Esophagus squamous epithelium (tissue), 5 donors: Measurements from ENCODE around the gene RIOK1. TPM values are rescaled to one million over a fixed set of nuclear protein-coding genes. Genes with fewer than 3 reads are reported as not detected.

Experiments
- DNase-seq: peaks from one replicate; lab custom pipeline; 2025; lab: John Stamatoyannopoulos, UW
- H3K27ac ChIP-seq, 4 donors: fragments of 200-600 bp; sonication (generic); one replicate each; pipeline ENCODE4 v1.5.1; 2016 to 2019; ENCODE audit warnings: mild to moderate bottlenecking in 1 of 4
- H3K27me3 ChIP-seq, 4 donors: fragments of 200-600 bp; sonication (generic); 1 replicate in 3 of 4; 2 replicates in 1 of 4; pipeline versions ENCODE4 v1.5.1 to v1.6.0; 2017 to 2021; ENCODE audit warnings: antibody characterized with exemption in 1 of 4
- H3K36me3 ChIP-seq, 3 donors: fragments of 200-600 bp; sonication (generic); one replicate each; pipeline ENCODE4 v1.5.1; 2016 to 2019
- H3K4me1 ChIP-seq, 3 donors: fragments of 200-600 bp; sonication (generic); one replicate each; pipeline ENCODE4 v1.5.1; 2017 to 2019
- H3K4me3 ChIP-seq, 4 donors: fragments of 200-600 bp; sonication (generic); 1 replicate in 3 of 4; 2 replicates in 1 of 4; pipeline ENCODE4 v1.5.1; 2016 to 2019; ENCODE audit warnings: mild to moderate bottlenecking in 2 of 4, moderate library complexity in 1 of 4
- H3K9me3 ChIP-seq, 3 donors: fragments of 200-600 bp; sonication (generic); one replicate each; pipeline ENCODE4 v1.5.1; 2016 to 2019
- POLR2A ChIP-seq, 4 donors: fragments of 450-650 bp; IDR thresholded peaks; one replicate each; pipeline ENCODE4 v1.6.1; 2017; ENCODE audit warnings: antibody characterized with exemption in 4 of 4, mild to moderate bottlenecking in 4 of 4, moderate library complexity in 3 of 4
- WGBS, 2 donors: methylation state at CpG; one replicate each; pipeline ENCODE4 v1.1.5; 2018; 5-methylcytosine and 5-hydroxymethylcytosine counted together
- intact Hi-C: fragments of 100-400 bp; cut with DNase I; formaldehyde crosslinking; loops from one replicate; pipeline ENCODE4 v1.15.0; 2022
- total RNA-seq, 4 donors: library from RNA; depleted of rRNA; stranded (reverse); fragments of >200 nt; gene quantifications; one replicate each; pipeline ENCODE4 v1.1.0, GENCODE V29; 2016
- TF ChIP-seq, protein P1 (sequence below), 6 experiments: fragments of 450-650 bp in 4 of 6; fragments of 200-600 bp in 2 of 6; sonication (generic) in 2 of 6; IDR thresholded peaks; one replicate each; pipeline ENCODE4 v1.5.1; 2016 to 2019; ENCODE audit warnings: antibody characterized with exemption in 6 of 6, mild to moderate bottlenecking in 4 of 6, moderate library complexity in 4 of 6
- donor health status: DM: yes; HTN: yes; CAD: no.

RIOK1 gene
- total RNA-seq, 4 donors from 2014 or later = 9.3 to 28.2 (median 22.9) TPM

DNA sequence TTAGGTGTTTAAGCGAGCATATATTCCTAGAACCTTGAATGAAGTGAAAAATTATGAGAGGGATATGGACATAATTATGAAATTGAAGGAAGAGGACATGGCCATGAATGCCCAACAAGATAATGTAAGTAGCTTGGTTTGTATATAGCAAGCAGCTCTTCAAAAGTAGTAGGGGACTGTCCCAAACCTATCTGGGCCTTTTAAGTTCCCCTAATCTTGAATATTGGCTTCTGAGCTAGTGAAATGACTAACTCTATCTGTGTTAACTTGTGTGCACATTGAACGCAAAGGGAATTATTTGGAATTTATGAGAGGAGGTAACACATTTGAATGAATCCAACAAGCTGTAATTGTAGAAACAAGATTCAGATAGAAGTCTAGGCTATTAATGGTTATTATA, 21.7 kb downstream of the RIOK1 start:
- intact Hi-C loops = no loop called here

DNA sequence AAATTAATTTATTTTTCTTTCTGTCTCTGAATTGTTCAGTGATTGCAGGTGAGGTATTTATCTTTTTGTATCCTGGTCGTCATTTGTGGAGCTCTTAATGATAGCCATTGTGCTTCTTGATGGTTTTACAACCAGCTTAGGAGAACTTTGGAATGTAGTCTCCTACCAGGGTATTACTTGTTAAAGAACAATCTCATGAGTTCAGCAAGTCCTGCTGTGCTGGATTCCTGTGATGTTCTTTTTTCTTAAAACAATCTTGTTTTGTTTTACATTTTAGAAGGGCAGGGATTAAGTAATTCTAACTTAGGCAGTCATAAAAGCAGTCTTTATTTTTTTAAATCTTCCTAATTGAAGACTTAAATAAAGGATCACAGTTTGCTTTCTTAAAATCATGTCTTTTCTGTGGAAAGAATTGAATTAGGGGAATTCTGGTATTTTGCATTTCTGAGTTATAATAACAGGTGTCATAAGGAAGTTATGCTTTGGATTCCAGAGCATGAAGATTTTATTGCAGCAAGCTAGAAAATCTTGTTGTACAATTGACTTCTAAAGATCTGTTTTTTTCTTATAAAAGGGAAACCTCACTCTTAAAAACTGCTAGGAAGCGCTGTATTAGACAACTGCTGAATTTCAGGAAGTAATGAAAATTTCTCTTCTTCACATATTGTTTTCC, 23.7 kb downstream of the RIOK1 start:
- DNase-seq = no peak
- Histone ChIP-seq H3K36me3 (peaks cover 5 to 100% (median 46%) of the 10 kb centered on the region in 3 donors), H3K9me3 (no peaks in the 10 kb centered on the region), H3K4me1 (peaks cover 0 to 8% (median 0%) of the 10 kb centered on the region in 3 donors), H3K27me3 (no peaks in the 10 kb centered on the region), H3K4me3 (no peak overlapping the region), H3K27ac (no peak overlapping the region)
- intact Hi-C loops = no loop called here
- TF ChIP-seq, protein P1, sequence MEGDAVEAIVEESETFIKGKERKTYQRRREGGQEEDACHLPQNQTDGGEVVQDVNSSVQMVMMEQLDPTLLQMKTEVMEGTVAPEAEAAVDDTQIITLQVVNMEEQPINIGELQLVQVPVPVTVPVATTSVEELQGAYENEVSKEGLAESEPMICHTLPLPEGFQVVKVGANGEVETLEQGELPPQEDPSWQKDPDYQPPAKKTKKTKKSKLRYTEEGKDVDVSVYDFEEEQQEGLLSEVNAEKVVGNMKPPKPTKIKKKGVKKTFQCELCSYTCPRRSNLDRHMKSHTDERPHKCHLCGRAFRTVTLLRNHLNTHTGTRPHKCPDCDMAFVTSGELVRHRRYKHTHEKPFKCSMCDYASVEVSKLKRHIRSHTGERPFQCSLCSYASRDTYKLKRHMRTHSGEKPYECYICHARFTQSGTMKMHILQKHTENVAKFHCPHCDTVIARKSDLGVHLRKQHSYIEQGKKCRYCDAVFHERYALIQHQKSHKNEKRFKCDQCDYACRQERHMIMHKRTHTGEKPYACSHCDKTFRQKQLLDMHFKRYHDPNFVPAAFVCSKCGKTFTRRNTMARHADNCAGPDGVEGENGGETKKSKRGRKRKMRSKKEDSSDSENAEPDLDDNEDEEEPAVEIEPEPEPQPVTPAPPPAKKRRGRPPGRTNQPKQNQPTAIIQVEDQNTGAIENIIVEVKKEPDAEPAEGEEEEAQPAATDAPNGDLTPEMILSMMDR (IDR thresholded peaks at IDR 0.05) = no peak
- no peak for TF ChIP-seq POLR2A (IDR thresholded peaks at IDR 0.05)
- 78 to 79% methylated on average over 2 of the region's 2 CpGs for WGBS, 2 donors

More for the DNA sequence above, 21.7 kb downstream of the RIOK1 start:
- DNase-seq = no peak
- Histone ChIP-seq H3K9me3 (no peaks in the 10 kb centered on the region), H3K36me3 (peaks cover 7 to 100% (median 51%) of the 10 kb centered on the region in 3 donors), H3K4me1 (no peaks in the 10 kb centered on the region), H3K27ac (no peak overlapping the region), H3K27me3 (no peaks in the 10 kb centered on the region), H3K4me3 (no peak overlapping the region)
- WGBS, 2 donors = 82 to 94% methylated on average over 2 of the region's 2 CpGs
- no peak for TF ChIP-seq POLR2A (IDR thresholded peaks at IDR 0.05)
- TF ChIP-seq, protein P1 (IDR thresholded peaks at IDR 0.05) = no peak

DNA sequence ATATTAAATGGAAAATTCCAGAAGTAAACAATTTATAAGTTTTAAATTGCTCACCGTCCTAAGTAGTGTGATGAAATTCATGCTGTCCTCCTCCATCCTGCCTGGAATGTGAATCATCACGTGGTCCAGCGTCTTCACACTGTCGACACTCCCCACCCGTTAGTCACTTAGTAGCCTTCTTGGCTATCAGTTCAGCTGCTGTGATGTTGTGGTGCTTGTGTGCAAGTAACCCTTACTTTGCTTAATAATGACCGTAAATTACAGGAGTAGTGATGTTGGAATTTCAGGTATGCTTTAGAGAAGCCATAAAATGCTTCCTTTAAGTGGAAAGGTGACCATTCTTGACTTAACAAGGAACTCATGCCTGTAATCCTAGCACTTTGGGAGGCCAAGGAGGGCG, 25.2 kb downstream of the RIOK1 start:
- H3K4me1 ChIP-seq = peaks cover 0 to 14% (median 0%) of the 10 kb centered on the region in 3 donors
- no peaks in the 10 kb centered on the region for H3K9me3 ChIP-seq
- DNase-seq = no peak
- peaks cover 5 to 99% (median 46%) of the 10 kb centered on the region in 3 donors for H3K36me3 ChIP-seq
- H3K27me3 ChIP-seq = no peaks in the 10 kb centered on the region
- TF ChIP-seq, protein P1 (IDR thresholded peaks at IDR 0.05) = no peak
- no peak for TF ChIP-seq POLR2A (IDR thresholded peaks at IDR 0.05)
- no peak overlapping the region for H3K27ac ChIP-seq
- intact Hi-C loops = no loop called here
- H3K4me3 ChIP-seq = no peak overlapping the region
- 79 to 80% methylated on average over 7 of the region's 7 CpGs for WGBS, 2 donors

DNA sequence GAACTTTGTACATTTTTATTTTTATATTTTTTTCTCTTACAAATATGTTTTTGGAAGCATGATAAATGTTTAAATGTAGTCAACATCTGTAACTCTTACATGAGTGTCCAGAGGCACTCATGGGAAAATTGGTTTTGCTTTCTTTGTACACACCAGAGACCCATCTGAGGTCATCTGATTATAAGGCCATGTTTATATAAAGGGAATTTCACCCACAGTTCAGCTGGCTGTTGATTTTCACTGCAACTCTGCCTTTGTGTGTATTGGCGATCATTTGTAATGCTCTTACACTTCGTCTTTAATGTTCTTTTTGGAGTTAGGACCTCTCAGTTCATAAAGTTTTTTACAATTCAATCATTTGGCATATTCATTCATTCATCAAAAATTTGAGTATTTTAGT, 28.1 kb downstream of the RIOK1 start:
- peaks cover 5 to 73% (median 35%) of the 10 kb centered on the region in 3 donors for H3K36me3 ChIP-seq
- no peak overlapping the region for H3K27ac ChIP-seq
- intact Hi-C loops = no loop called here
- peaks cover 0 to 14% (median 0%) of the 10 kb centered on the region in 3 donors for H3K4me1 ChIP-seq
- DNase-seq = no peak
- WGBS, 2 donors = 80 to 86% methylated on average over 2 of the region's 2 CpGs
- no peak for TF ChIP-seq POLR2A (IDR thresholded peaks at IDR 0.05)
- TF ChIP-seq, protein P1 (IDR thresholded peaks at IDR 0.05) = no peak
- no peak overlapping the region for H3K4me3 ChIP-seq
- no peaks in the 10 kb centered on the region for H3K9me3 ChIP-seq
- H3K27me3 ChIP-seq = no peaks in the 10 kb centered on the region

DNA sequence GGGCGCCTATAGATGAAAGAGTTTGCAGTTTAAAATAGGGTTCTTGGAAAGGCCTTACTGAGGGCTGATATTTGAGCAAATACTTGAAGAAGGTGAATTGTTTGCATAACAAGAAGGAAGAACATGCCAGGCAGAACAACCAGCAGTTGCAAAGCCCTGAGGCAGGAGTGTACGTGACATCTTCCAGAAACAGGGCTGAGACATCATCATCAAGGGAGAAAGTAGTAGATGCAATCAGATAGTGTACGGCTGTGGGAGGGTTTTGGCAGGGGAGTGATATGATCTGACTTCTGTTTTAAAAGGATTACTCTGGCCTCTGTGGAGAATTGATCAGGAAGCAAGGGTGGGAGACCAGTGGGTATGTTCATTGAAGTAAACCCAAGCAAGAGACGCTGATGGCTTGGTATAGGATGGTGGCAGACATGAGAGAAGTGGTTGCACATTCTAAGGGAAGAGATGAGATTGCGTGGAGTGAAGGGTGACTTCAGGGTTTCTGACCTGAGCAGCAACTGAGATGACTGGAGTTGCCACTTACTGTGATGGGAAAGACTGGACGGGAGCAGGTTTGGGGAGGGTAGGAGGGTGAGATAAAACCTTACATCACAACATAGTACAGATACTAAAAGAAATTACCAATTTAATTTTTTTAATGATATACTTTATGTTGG, 28.8 kb downstream of the RIOK1 start:
- no peak for DNase-seq

More for the DNA sequence above, 28.8 kb downstream of the RIOK1 start:
- Histone ChIP-seq H3K27ac (no peak overlapping the region), H3K4me3 (no peak overlapping the region), H3K36me3 (peaks cover 5 to 66% (median 35%) of the 10 kb centered on the region in 3 donors), H3K27me3 (no peaks in the 10 kb centered on the region), H3K9me3 (no peaks in the 10 kb centered on the region), H3K4me1 (peaks cover 0 to 14% (median 0%) of the 10 kb centered on the region in 3 donors)
- 61 to 69% methylated on average over 6 of the region's 6 CpGs for WGBS, 2 donors
- intact Hi-C loops = no loop called here
- TF ChIP-seq, protein P1 (IDR thresholded peaks at IDR 0.05) = no peak
- TF ChIP-seq POLR2A (IDR thresholded peaks at IDR 0.05) = no peak
